ENCODE measurements around the gene CHD1L. TPM values are rescaled to one million over a fixed set of nuclear protein-coding genes. Genes with fewer than 3 reads are reported as not detected.

Gene CHD1L
- total RNA-seq, 1 experiment from 2014 or later: 81.5 TPM

DNA sequence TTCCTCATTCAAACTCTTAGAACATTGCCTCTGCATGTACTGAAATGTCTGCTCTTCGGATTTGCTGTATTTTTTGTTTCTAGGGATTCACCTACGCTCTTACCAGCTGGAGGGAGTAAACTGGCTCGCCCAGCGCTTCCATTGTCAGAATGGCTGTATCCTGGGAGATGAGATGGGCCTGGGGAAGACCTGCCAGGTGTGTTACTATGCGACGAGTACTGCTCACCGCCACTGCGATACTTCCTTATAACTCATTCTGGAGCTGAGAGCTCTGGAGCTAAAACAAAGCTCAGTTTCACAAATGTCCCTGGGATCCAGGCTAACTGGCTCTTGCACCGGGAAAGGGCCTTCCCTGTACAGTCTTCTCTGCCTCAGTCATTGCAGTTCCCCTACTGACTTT lies 10.1 kb downstream of the CHD1L start:
- no peak for DNase-seq (ENCODE audit: unreplicated experiment)
- Mint-ChIP-seq H3K9me3 (ENCODE audit: unreplicated experiment) (no peaks in the 10 kb centered on the region), H3K4me3 (ENCODE audit: unreplicated experiment) (no peak overlapping the region), H3K4me1 (ENCODE audit: insufficient read depth, unreplicated experiment) (peaks cover 5% of the 10 kb centered on the region), H3K36me3 (ENCODE audit: insufficient read depth, unreplicated experiment) (peaks cover 32% of the 10 kb centered on the region), H3K27me3 (ENCODE audit: insufficient read depth, unreplicated experiment) (no peaks in the 10 kb centered on the region), H3K27ac (ENCODE audit: low read depth, unreplicated experiment) (peak overlapping the region; percentile 2)
- TF ChIP-seq, protein P1, sequence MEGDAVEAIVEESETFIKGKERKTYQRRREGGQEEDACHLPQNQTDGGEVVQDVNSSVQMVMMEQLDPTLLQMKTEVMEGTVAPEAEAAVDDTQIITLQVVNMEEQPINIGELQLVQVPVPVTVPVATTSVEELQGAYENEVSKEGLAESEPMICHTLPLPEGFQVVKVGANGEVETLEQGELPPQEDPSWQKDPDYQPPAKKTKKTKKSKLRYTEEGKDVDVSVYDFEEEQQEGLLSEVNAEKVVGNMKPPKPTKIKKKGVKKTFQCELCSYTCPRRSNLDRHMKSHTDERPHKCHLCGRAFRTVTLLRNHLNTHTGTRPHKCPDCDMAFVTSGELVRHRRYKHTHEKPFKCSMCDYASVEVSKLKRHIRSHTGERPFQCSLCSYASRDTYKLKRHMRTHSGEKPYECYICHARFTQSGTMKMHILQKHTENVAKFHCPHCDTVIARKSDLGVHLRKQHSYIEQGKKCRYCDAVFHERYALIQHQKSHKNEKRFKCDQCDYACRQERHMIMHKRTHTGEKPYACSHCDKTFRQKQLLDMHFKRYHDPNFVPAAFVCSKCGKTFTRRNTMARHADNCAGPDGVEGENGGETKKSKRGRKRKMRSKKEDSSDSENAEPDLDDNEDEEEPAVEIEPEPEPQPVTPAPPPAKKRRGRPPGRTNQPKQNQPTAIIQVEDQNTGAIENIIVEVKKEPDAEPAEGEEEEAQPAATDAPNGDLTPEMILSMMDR (IDR thresholded peaks at IDR 0.05; ENCODE audit: unreplicated experiment): no peak
- ChIA-PET POLR2A (interaction anchor here (0.7 to 2.6 kb wide), 5 partner anchors 9 to 85 kb away, joined by 3 to 10 read pairs (median 3); partner anchors contain the start of gene CHD1L), CTCF (interaction anchor here (0.9 to 2.4 kb wide), 3 partner anchors 9 to 79 kb away, joined by 3 to 29 read pairs (median 3); partner anchors contain the start of gene CHD1L)
- BruUV-seq (replicated peaks): no TSS peak
- intact Hi-C loops (cut with micrococcal nuclease): no loop called here

DNA sequence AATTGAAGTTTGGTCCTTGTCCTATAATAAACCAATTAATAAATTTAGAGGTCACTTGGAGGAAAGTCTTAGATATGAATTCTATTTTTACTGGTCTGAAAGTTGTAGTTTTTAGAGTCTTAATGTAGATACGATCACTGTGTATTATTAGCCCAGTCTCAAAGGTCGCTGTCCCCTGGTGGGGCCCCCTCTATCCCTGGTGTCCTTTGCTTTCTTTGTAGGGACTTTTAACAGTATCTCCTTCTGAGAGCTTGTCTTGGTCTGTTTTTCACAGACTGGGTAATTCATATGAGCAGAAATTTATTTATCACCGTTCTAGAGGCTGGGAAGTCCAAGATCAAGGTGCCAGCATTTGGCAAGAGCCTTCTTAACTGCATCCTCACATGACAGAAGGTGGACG lies 18.5 kb downstream of the CHD1L start:
- POLR2A ChIA-PET: interaction anchor here (1.0 to 1.6 kb wide), 2 partner anchors 8 to 13 kb away, joined by 3 read pairs; no protein-coding TSS in a partner anchor
- H3K27ac Mint-ChIP-seq (ENCODE audit: low read depth, unreplicated experiment): no peak overlapping the region
- BruUV-seq (replicated peaks): no TSS peak
- H3K36me3 Mint-ChIP-seq (ENCODE audit: insufficient read depth, unreplicated experiment): peaks cover 85% of the 10 kb centered on the region
- DNase-seq (ENCODE audit: unreplicated experiment): no peak
- TF ChIP-seq, protein P1 (IDR thresholded peaks at IDR 0.05; ENCODE audit: unreplicated experiment): no peak
- intact Hi-C loops (cut with micrococcal nuclease): no loop called here
- H3K27me3 Mint-ChIP-seq (ENCODE audit: insufficient read depth, unreplicated experiment): no peaks in the 10 kb centered on the region
- H3K4me1 Mint-ChIP-seq (ENCODE audit: insufficient read depth, unreplicated experiment): peaks cover 27% of the 10 kb centered on the region
- CTCF ChIA-PET: interaction anchor here (0.6 to 1.6 kb wide), 4 partner anchors 13 to 129 kb away, joined by 3 to 6 read pairs (median 4); no protein-coding TSS in a partner anchor
- no peak overlapping the region for H3K4me3 Mint-ChIP-seq (ENCODE audit: unreplicated experiment)
- H3K9me3 Mint-ChIP-seq (ENCODE audit: unreplicated experiment): no peaks in the 10 kb centered on the region

DNA sequence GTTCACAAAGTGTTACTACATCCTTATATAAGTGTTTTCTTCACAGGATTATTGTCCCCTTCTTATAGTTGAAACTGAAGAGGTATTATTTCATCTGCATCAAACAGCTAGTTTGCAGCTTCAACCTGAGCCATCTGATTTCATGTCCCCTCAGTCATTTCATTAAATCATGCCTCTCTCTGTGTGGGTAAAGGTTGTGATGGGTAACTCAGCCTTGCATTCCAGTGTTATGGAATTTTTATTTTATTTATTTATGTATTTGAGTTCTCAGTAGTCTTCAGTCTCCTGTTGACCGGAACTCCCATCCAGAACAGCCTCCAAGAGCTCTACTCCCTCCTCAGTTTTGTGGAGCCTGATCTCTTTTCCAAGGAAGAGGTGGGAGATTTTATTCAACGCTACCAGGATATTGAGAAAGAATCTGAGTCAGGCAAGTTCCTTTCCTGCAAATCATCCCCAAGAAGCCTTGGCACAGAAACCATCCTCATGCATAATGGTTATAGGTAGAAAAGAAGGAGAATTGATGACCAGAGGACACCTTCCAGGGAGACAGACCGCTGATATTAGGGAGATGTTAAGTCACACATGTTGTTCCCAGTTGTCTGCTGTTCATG lies 21.8 kb downstream of the CHD1L start:
- H3K36me3 Mint-ChIP-seq (ENCODE audit: insufficient read depth, unreplicated experiment): peaks cover 97% of the 10 kb centered on the region
- peak overlapping the region; percentile 75 for H3K27ac Mint-ChIP-seq (ENCODE audit: low read depth, unreplicated experiment)
- H3K4me1 Mint-ChIP-seq (ENCODE audit: insufficient read depth, unreplicated experiment): peaks cover 18% of the 10 kb centered on the region
- intact Hi-C loops (cut with micrococcal nuclease): no loop called here
- peak; percentile 79 for DNase-seq (ENCODE audit: unreplicated experiment)
- CTCF ChIA-PET: interaction anchor here (0.6 to 3.5 kb wide), 2 partner anchors 21 to 141 kb away, joined by 3 to 15 read pairs; no protein-coding TSS in a partner anchor
- H3K4me3 Mint-ChIP-seq (ENCODE audit: unreplicated experiment): no peak overlapping the region
- POLR2A ChIA-PET: interaction anchor here (1.2 kb wide), 1 partner anchor 9 kb away, joined by 4 read pairs; no protein-coding TSS in a partner anchor
- TF ChIP-seq, protein P1 (IDR thresholded peaks at IDR 0.05; ENCODE audit: unreplicated experiment): no peak
- H3K27me3 Mint-ChIP-seq (ENCODE audit: insufficient read depth, unreplicated experiment): no peaks in the 10 kb centered on the region
- no peaks in the 10 kb centered on the region for H3K9me3 Mint-ChIP-seq (ENCODE audit: unreplicated experiment)
- no TSS peak for BruUV-seq (replicated peaks)

DNA sequence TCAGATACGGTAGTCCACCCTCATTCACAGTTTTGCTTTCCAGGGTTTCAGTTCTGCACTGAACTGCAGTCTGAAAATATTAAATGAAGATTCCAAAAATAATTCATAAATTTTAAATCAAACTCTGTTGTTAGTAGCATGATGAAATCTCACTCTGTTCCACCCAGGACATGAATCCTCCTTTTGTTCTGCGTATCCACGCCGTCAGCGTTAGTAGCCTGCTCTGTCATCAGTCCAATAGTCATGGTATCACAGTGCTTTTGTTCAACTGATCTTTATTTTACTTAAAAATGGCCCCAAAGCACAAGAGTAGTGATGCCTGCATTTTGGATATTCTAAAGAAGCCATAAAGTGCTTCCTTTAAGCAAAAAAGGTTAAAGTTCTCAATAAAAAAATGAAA lies 23.9 kb downstream of the CHD1L start:
- CTCF ChIA-PET: no interaction called here
- TF ChIP-seq, protein P1 (IDR thresholded peaks at IDR 0.05; ENCODE audit: unreplicated experiment): no peak
- Mint-ChIP-seq H3K27me3 (ENCODE audit: insufficient read depth, unreplicated experiment) (no peaks in the 10 kb centered on the region), H3K4me3 (ENCODE audit: unreplicated experiment) (no peak overlapping the region), H3K36me3 (ENCODE audit: insufficient read depth, unreplicated experiment) (peaks cover 88% of the 10 kb centered on the region), H3K4me1 (ENCODE audit: insufficient read depth, unreplicated experiment) (peaks cover 20% of the 10 kb centered on the region), H3K27ac (ENCODE audit: low read depth, unreplicated experiment) (no peak overlapping the region), H3K9me3 (ENCODE audit: unreplicated experiment) (no peaks in the 10 kb centered on the region)
- no peak for DNase-seq (ENCODE audit: unreplicated experiment)
- BruUV-seq (replicated peaks): no TSS peak
- POLR2A ChIA-PET: no interaction called here
- intact Hi-C loops (cut with micrococcal nuclease): no loop called here

All from MCF 10A (cell line).